Stimulated activated CD8-positive, alpha-beta memory T cell treated with anti-CD3 and anti-CD28 coated beads, Interleukin-7, amount 100 ng/mL, for 4 hours (primary cell): Measurements from ENCODE around the gene VMP1.
"Not testable (repeated sequence)": the region's sequence is repeated elsewhere in the genome, so short reads cannot be mapped to it uniquely, and the experiment has no call there.

Experiments
- DNase-seq, 2 donors: peaks; one replicate each; pipeline ENCODE4 v3.0.0-alpha.2; 2020; ENCODE audit warnings: low read depth in 2 of 2

VMP1 gene

DNA sequence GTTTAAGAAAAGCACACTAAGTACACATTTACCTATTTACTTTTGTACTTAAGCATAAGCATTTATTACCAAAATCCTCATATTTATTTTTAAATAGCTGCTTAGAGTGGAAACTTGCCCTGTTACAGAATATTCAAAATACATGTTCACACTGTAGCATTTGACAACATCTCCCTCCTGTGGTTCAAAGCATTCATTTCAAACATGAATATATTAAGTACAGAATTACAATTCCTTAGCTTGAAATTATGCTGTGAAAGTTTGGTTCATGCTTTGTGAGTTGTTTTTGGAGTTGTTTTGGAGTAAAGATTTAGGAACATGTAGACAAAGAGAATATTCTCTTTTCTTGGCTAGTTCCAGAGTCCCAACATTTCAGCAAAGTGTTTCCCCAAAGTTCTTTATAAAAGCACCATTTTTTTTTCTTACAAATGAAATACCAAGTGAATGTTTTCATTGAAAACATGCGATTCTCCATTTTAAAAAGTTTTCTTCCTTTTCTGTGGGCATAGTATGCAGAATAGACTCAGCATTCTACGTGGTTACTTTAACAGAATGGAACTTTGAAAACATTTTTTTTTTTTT is 152.1 kb downstream of the VMP1 start:
- DNase-seq, result no peak

DNA sequence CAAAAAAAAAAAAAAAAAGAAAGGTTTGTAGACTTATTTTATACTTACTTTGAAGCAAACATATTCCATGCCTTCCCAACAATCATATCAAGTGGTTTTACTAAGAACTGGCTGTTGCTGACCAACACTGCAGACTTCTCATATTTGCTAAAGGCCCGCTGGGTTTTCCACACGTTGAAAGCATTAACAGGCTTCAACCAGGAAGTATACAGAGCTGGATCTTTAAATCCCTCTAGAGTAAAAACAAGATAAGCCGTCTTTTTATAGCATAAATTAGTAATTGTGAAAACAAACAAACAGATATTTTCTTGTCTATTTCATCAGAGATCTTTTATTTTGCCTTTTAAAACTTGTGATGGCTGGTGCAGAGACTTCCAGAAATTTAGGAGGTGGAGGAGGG is 156.2 kb downstream of the VMP1 start:
- DNase-seq, result no peak

DNA sequence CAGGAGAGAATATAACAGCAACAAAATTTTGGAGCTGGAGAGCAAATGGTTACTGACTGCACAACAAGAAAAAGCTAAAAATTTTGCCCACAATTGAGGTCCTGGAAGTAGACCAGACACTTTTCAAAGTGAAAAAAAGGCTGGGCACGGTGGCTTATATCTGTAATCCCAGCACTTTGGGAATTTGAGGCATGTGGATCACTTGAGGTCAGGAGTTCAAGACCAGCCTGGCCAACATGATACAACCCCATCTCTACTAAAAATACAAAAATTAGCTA is 162.4 kb downstream of the VMP1 start:
- no peak for DNase-seq

DNA sequence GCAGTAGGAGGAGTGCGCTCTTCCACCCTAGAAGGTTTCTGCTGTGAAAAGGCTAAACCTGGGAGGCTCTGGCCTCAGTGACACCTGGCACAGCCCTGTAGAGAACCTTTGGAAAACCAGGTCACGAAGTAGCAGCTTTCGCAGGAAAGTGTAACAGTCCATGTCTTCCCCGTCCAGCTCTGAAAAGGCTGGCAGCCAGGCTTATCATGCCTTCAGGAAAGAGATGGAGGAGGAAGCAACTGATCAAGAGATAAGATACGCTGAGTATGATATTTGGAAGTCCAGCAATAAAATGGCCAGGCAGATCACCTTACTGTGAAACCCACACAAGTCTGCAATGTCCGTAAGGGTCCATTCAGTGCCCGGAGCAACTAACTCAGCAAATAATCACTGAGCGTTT is 163.0 kb downstream of the VMP1 start:
- no peak for DNase-seq

DNA sequence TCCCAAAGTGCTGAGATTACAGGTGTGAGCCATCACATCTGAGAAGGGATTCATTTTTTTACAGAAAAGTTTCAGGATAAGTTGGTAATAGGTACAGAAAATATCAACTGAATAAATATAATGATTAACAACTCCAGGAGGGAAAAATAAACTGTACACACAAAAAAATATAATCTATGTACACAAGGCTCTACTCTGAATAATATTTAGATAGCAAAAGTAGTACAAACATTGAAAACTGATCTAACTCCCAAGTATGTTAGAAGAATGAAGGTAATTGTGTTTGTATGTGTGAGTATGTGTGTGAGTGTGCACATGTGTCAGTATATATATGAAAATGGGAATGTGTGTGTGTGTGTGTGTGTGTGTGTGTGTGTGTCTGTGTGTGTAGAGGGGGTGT is 164.9 kb downstream of the VMP1 start:
- DNase-seq, result no peak

DNA sequence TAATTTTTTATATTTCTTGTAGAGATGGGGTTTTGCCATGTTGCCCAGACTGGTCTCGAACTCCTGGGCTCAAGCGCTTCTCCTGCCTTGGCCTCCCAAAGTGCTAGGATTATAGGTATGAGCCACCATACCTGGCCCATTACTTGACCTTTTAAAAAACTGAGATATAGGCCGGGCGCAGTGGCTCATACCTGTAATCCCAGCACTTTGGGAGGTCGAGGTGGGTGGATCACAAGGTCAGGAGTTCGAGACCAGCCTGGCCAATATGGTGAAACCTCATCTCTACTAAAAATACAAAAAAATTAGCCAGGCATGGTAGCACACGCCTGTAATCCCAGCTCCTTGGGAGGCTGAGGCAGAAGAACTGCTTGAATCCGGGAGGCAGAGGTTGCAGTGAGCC is 166.0 kb downstream of the VMP1 start:
- DNase-seq, result not testable (repeated sequence)

DNA sequence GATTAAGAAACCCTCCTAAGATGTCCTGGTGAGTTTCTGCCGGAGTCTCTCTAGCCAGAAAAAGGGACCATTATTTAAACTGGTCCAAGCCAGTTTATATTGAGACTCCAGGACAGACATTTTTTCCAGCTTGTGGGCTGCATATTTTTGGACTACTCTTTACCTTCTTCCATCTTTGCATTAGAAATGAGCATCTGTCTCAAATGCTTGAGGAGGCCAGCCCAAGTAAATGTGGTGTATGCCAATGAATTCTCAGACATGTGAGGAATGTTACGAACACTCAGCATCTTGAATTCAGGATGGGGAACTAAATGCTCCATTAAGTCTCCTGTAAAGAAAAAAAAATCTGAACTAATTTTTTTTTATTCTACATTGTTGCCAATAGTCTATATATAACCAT is 166.9 kb downstream of the VMP1 start:
- DNase-seq, result no peak

DNA sequence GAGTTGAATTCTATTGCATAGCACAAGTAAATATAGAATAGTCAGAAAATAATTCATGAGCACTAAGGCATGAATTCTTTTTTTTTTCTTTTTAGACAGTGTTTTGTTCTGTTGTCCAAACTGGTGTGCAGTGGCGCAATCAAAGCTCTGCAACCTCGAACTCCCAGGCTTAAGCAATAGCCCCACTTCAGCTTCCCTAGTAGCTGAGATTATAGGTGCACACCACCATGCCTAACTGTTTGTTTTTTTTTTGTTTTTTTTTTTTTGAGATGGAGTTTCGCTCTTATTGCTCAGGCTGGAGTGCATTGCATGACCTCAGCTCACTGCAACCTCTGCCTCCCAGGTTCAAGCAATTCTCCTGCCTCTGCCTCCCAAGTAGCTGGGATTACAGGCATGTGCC is 168.7 kb downstream of the VMP1 start:
- no peak for DNase-seq

DNA sequence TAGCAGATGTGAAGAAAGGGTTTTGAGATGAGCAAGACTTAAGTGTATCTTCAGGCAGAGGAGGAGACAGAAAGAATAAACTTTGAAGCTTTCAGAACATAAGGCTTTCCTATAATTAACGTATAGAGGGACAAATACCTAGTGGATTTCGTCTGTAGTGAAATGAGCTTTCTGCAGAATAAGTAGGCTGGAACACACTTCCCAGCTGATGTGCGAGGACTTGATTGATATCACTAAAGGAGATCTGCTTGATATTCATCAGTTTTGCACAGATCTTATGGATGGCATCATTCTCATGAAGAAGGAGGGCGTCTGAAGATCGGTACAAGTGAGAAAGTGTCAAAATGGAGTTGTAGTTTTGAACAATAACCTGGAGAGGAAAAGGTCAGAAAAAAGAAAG is 170.5 kb downstream of the VMP1 start:
- DNase-seq, result no peak

DNA sequence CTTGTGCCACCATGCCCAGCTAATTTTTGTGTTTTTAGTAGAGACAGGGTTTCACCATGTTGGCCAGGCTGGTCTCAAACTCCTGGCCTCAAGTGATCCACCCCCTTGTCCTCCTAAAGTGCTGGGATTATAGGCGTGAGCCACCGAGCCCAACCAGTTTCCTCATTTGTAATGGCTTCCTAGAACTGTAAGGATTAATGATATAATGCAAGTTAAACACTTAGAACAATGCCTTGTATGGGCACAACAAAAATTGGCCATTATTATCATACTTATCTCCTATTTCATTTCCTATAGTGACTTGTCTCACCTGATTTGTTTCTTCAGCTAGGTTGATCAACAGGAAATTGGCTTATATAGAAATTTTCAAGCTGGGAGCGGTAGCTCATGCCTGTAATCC is 171.2 kb downstream of the VMP1 start:
- no peak for DNase-seq

DNA sequence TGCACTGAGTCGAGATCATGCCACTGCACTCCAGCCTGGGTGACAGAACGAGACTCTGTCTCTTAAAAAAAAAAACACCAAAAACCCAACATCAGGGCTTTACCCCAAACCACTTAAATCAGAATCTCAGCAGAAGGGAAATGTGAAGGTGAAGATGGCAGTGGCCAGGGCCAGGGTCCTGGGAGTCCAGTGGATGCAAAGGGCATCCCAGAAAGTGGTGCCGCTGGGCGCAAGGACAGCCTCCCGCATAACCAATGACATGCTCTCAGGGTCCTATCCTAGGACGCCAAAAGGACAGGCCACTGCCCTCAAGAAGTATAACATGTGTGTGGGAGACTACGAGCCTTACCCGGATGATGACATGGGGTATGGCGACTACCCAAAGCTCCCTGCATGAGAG is 177.4 kb downstream of the VMP1 start:
- no peak for DNase-seq

DNA sequence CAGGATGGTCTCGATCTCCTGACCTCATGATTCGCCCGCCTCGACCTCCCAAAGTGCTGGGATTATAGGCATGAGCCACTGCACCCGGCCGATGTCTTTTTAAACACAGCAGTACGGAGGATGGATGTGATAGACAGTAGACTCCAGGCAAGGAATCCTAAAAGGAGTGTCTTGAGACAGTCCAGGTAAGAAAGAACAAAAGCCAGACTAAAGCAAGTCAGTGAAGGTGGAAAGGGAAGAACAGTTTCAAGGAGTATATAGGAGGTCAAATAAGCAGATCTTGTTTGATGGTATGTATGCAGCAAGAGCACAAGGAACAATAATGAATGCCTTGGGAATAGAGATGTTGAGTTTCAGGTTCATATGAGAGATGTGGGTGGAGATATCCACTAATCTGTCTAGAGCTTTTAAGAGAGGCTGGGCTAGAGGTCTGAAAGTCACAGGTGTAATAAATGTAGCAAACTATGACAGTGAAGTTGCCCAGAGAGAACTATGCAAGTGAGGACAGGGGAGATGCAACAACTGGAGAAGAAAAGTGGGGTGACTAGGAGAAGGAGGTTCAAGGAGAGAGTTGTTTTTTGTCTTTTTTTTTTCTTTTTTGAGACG is 180.8 kb downstream of the VMP1 start:
- no peak for DNase-seq

DNA sequence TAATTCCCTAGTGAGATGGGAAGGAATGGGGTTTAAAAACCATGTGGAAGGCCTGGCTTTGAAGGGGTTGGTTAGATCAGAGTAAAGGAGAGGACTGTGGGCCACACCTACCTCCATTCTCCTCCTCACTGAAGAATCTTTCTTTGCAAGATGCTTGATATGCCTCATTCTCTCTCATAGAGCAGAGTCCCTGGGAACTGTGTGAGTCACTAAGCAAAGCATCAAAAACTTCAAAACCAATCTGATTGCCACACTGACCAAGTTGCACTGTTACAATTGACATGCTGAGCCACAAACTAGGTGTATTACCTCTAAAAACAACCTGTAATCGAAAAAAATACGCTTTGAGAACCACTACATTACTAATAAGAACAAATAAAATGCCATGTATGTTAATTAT is 183.3 kb downstream of the VMP1 start:
- no peak for DNase-seq
